GM18907 (cell line): Measurements from ENCODE around the gene PDXDC1.
A peak's percentile ranks its signal among the peaks of the same experiment; 100 is the strongest.
"Not testable (repeated sequence)": the region's sequence is repeated elsewhere in the genome, so short reads cannot be mapped to it uniquely, and the experiment has no call there.

Experiments
- ATAC-seq: cut with Tn5 transposase; IDR thresholded peaks from one replicate; pipeline ENCODE4 v1.9.1; 2021; ENCODE audit warnings: mild to moderate bottlenecking, moderate library complexity; ENCODE audit not compliant: unreplicated experiment

PDXDC1 gene

DNA sequence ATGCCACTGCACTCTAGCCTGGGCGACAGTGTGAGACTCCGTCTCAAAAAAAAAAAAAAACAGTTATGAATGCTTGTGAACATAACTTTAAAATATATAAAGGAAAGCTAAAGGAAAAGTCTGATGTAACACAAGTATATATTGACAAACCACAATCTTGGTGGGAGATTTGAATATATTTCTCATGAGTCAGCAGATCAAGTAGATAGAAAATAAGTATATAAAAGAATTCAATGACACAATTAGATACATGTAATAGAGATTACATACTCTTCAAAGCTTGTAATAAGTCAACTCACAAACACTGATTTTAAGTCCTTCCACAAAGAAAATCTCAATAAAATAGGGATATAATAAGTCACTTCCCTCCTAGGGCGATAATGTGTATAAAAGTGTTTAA, 40.8 kb downstream of the PDXDC1 start:
- not testable (repeated sequence) for ATAC-seq

DNA sequence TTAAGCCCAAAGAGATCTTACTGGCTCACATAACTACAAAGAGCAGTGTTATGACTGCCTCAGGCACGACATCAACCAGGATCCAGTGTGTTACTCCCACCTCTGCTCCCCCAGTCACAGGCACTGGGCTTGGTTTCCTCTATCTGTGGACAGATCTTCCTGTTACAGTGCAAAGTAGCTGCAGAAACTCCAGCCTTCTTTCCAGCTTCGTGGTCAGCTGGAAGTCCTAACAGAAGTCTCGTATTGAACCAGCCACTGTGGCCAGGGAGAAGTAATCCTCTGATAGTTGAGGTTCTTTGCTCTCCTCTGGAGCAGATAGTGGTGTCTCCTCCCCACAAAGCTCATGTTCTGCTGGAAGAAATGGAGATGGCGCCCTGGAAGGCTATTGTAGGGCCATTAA, 41.5 kb downstream of the PDXDC1 start:
- ATAC-seq: not testable (repeated sequence)

DNA sequence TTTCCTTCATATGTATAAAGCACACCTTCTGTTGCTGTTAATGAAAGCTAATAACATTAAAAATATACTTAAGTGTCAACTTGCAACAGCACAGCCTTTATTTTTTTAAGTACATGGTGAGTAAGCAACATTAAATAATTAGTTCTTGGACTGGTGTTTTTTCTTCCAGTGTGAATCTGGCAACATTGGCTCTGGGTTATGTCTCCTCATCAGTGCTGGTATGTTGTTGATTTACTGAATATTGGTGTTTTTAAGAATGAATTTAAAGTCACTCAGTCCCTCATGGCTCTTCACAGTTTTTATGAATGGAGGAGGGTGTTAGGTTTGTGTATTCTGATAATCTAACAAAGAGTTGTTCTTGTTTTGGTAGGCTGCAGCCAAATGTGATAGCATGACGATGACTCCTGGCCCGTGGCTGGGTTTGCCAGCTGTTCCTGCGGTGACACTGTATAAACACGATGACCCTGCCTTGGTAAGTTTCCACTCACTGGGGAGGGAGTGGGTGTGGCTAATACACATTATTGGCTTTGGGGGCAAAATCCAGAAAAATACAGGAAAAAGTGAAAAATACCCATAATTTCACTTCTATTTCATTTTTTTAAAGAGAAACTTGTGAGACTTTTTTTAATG, 42.2 kb downstream of the PDXDC1 start:
- not testable (repeated sequence) for ATAC-seq

DNA sequence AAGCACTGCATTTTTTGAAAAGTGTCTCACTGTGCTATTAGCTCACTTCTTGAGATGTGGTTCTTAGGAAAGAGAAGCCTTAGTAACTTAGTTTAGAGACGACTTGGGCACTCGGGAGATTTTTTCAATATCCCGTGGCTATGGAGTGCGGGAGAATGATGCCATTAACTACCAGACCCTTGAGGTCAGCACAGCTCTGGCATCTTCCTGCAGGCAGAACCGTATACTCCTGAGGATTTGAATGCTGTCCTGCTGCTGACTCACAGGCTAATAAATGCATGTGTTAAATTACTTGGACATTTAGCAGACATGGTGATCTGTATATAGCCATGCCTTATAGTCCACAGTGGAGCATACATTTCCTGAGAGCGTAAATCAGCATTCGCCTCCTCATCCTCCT, 46.6 kb downstream of the PDXDC1 start:
- not testable (repeated sequence) for ATAC-seq

DNA sequence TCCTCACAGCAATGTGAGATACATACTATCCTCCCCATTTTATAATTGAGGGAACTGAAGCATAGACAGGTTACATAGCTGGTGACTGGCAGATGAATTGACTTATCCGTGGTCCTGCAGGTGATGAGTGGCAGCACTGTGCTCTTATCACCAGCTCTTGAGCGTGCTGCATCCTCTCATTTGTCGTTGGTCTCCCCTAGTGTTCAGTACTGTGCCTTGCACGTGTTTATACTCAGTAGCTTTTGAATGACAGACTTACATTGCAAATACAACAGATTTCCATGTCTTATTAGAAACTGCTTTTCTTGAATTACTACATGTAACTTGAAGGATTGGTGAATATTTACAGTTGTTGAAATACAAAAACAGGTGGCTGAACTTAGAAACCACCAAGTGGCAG, 47.4 kb downstream of the PDXDC1 start:
- ATAC-seq: peak; percentile 72

DNA sequence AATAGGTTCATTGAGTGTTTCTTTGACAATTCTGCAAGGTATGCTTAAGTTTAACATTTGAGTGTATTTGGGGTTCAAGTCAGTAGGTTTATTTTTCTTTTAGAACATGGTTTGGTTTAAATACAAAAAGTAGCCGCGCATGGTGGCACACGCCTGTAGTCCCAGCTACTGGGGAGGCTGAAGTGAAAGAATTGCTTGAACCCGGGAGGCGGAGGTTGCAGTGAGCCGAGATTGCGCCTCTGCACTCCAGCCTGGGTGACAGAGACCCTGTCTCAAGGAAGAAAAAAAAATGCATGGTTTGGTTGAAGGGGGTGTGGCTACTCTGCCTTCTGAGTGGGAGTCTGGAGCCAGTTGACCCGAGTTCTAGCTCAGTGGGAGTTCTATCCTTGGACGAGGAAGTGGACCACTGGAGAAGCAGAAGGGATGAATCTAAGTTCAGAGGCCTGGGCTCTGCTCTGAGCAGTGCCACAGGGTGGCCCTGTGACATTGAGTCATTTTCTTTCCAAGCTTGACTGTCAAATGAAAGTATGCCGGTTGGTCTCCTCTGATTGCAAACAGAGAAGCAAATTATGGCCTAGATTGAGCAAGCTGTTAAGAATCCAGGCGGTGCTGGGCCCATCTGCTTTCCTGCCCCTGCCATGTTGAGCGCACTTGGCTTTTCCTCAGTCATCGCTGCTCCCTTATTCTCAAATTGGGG, 48.7 kb downstream of the PDXDC1 start:
- ATAC-seq: not testable (repeated sequence)

DNA sequence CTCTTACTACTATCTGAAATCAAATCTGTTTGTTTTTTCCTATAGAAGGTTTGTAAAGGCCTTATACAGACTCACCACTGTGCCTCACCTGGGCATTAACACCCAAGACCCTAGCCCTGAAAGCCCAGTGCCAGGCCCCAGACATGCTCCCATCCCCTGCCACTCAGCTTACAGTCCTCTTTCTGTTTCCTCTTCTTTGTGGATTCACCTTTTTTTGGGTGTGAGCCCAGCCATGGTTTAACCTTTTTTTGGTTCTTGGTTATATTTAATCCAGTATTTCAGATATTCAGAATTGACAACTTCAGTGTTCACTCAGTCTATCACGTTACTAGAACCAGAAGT, 50.0 kb downstream of the PDXDC1 start:
- ATAC-seq: not testable (repeated sequence)

DNA sequence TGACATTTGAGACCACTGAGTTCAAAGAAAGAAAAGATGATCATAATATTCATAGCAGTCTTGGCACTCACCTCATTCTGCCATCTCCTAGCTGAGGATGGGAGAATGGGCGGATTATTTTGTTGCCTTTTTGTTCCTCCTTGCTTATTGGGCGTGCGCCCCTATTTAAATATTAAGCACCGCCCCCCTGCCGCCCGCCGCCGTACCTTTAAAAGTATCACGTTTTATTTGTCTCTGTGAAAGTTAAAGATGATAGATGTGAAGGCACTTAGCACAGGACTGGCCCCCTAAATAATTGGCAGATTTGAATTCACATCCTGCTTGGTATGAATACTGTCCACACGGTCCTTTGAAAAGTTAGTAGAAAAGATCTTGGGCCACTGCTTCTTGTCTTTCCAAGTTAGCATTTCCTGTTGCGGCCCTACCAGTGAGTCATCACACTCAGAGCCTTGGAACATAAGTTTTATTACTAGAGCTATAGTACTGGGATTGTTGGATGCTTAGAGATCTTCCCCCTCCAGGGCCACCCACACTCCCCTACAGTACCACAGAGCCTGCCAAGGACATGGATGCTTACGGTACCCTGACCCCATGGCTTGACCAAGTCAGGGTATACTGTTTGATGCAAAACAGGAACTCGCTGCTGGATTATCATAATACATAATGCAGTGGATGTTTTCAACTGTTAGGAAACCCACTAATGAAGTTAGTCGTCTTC, 50.6 kb downstream of the PDXDC1 start:
- ATAC-seq: not testable (repeated sequence)

DNA sequence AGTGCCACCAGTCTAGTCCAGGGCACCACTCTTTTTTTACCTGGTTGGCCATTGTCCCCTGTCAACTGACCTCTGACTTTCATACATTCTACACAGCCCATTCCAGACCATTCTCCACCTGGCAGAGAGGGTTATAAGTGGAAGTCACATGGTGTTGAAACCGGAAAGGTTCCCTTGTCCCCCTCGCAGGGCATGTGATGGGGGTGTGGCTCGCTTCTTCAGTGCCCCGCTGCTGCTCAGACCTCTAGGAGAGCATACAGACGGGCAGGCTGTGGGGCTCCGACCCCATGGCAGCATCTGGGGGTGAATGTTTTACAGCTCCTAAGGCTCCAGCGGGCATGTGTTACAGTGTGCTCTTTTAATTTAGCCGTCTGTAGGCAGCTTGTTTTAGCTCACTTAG, 52.2 kb downstream of the PDXDC1 start:
- ATAC-seq: not testable (repeated sequence)

DNA sequence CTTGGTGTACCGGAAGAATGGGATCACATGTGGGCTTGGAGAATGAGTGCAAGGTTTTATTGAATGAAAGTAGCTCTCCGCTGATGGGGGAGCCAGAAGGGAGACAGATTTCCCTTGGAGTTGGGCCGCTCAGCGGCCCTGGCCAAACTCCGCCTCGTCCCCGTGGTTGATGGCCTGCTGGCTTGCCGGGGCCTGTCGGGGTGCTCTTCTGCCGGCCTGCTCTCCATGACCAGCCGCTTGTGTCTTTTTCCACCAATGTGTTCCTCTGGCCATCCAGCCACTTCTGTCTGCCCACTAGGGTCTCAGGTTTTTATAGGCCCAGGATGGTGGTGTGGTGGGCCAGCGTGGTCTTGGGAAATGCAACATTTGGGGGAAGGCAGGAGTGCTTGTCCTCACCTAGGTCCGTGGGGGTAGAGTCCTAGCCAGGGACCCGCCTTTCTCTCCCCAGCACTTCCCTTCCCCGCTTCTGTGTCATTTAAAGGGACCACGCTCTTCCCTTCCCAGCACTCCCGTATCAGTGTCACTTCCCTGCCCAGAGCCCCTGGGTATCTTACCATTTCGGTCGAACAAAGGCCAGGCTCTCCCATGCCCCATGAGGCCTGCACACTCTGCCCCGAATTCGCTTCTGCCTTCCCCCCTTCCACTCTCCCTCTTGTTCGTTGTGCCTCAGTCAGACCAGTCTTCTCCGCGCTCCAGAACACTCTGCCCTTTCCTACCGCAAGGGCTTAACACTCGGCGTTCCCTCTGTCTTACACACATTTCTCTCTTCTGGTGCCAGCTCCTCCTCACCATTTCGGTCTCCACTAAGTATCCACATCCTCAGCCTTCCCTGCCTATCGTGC, 52.9 kb downstream of the PDXDC1 start:
- not testable (repeated sequence) for ATAC-seq

DNA sequence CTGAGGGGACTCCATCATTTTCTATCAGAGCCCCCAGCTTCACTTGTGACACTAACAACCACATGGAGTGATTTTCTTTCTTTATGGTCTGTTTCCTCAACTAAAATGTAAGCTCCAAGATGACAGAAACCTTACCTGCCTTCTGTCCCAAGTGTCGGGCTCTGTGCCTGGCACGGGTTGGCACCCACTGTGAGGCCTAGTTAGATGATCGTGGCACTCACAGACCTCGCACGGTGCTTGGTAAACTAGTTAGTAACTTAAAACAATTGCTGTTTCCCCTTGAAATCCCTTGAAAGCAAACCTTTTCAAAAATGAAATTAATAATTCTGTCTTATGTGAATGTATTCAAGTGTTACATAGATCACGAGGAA, 53.5 kb downstream of the PDXDC1 start:
- ATAC-seq: not testable (repeated sequence)

DNA sequence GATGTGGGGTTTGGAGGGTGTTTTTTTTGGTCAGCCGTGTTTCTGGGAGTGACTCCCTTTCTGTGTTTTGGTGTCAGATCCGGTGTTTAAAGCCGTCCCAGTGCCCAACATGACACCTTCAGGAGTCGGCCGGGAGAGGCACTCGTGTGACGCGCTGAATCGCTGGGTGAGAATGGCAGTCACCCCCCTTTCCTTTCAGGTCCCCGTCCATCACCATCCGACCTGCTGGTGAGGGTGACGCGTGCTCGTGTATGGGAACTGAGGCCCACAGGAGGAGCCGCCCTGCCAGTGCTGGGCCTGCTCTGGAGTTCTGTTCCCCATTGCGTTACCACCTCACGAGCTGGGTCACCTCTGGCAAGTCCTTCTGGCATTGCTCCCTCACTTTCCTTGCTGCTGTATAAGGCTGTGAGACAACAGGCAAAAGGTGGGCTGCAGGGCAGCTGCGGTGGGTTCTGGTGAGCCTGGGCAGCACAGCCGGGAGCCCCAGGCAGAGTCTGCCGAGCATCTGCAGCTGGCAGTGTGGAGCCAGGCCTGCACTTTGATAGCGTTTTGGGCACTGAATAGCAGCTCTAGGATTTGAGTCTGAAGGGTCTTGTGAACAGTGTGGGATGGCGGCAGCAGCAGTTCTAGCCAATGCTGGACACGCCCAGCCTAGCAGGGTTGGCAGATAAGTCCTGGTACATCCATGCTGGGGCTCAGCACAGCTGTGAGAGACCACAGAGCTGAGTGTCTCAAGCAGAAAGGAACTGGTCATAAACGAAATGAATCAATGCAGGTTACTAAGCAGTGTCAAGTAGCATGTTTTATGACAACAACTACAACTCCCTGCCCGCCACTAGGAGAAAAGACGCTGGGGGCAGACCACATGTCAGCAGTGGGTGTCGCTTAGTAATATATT, 54.2 kb downstream of the PDXDC1 start:
- not testable (repeated sequence) for ATAC-seq

DNA sequence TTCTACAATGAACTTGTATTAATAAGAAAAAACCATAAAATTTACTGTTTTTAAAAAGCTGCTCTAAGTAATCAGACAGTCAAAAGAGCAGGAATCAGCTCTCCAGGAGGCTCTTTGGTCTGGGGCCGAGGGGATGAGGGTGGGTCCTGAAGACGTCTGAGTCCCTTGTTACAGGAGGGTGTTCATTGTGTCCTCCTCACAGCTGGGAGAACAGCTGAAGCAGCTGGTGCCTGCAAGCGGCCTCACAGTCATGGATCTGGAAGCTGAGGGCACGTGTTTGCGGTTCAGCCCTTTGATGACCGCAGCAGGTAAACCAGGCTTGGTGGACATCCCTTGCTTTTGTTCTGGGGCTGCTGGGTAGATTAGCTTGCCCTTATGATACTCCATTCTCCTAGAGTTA, 54.9 kb downstream of the PDXDC1 start:
- not testable (repeated sequence) for ATAC-seq

DNA sequence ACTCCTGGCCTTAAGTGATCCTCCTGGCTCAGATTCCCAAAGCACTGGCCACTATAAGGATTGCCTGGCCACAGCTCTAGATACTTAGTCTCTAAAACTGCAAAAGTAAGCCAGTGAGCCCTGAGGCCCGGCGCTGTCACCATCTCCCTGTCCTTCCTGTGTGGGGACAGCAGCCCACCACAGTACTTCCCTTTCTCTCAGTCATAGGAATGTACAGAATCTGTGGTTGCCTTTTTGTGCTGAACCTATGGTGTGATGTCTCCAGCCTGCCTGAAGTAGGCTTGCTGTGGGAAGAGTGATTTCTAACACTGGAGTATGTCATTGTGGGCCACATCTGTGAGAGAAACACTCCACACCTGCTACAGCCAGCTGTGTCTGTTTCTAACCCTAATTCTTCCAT, 56.4 kb downstream of the PDXDC1 start:
- ATAC-seq: no peak

DNA sequence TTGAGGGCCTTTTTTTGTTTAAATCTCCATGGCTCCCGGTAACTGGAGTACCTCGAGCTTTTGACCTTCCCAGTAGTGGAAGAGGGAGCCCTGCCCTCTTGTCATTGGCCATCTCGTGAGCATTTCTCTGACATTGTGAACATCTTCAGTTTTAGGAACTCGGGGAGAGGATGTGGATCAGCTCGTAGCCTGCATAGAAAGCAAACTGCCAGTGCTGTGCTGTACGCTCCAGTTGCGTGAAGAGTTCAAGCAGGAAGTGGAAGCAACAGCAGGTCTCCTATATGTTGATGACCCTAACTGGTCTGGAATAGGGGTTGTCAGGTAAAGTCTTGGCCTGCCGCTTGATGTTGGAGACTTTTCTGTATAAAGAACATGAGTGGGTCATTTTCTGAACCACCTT, 56.8 kb downstream of the PDXDC1 start:
- no peak for ATAC-seq

DNA sequence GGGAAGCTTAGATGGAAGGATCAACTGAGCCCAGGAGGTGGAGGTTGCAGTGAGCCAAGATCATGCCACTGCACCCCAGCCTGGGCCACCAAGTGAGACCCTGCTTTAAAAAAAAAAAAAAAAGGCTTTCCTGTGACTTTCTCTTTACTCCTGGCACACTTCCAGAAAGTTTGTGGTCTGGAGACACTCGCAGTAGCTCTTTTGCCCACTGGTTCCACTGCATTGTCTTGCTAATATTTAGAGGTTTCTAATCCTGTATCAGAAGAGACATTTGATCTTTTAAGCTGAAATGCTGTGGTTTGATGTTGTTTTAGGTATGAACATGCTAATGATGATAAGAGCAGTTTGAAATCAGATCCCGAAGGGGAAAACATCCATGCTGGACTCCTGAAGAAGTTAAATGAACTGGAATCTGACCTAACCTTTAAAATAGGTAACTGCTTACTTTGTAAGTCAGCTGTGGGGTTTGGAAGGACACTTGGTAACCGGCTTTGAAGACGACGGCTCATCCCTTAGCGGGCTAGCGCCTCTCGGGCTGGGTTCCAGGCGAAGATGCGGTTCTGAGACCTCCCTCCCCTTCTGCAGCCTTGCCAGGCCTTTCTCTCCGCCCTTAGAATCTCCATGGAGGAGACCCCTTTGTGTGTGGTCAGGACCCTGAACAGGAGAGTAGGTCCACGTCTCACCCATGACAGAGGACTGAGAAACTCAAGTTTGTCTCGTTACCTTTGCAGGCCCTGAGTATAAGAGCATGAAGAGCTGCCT, 57.9 kb downstream of the PDXDC1 start:
- no peak for ATAC-seq

DNA sequence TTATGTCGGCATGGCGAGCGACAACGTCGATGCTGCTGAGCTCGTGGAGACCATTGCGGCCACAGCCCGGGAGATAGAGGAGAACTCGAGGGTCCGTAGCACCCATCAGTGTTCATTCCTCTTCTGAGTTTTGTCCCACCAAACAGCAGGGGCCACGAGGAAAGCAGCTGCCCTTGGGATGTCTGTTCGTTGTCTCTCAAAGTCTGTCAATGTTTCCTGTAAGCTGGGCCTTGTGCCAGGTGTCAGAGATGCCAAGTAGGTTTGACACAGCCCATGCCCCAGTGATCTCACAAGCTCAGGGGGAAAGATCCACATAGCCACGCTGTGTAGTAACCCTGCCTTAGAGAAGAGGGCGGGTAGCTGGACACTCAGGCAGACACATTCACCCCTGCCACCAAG, 58.5 kb downstream of the PDXDC1 start:
- ATAC-seq: no peak

DNA sequence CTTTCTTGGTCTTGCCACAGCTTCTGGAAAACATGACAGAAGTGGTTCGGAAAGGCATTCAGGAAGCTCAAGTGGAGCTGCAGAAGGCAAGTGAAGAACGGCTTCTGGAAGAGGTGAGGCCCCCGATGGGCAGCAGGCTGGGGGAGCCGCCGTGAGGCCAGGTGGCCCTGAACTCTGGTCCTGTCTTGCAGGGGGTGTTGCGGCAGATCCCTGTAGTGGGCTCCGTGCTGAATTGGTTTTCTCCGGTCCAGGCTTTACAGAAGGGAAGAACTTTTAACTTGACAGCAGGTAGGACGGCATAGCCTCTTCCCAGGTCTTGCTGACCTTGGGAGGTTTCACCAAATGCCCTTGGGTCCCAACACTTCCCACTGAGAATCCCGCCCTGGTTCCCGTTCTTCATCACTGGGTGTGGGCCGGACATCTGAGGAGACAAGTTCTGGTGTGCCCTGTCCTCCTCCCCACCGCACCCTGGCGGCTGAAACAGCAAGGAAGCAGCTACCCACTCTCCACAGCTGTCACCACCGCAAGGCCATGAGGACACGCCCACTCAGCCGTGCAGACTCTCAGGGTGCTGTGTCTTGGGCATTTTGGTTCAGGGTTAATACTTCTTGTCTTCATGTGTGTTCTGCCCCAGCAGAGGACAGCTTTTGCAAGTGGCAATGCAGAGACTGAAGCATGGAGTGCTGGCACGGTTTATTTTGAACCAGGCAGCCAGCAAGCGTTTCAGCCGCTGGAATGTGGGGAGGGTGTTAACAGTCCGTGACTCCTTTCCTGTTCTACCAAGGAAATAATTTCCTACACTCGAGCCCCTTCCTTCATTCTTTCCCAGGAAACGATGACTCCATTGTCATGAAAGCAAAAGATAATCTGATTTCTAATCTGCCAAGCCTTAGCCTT, 59.7 kb downstream of the PDXDC1 start:
- ATAC-seq: no peak
